K562 (cell line): Measurements from ENCODE around the gene GPR176. TPM values are rescaled to one million over a fixed set of nuclear protein-coding genes. Genes with fewer than 3 reads are reported as not detected.

Experiments
- ATAC-seq: fragments of 200-7000 bp; cut with Tn5 transposase; 3 replicates; pipeline ENCODE4 v1.9.1; 2020; ENCODE audit warnings: moderate library complexity
- BruUV-seq: library from RNA; stranded (reverse); fragments of 400-500 nt; replicated peaks from 2 replicates; lab custom pipeline; 2021; lab: Mats Ljungman, UMichigan
- CTCF ChIA-PET: fragments of 300-600 bp; formaldehyde crosslinking; extraction: SDS; loops from one replicate; lab custom pipeline; 2021; ENCODE audit warnings: low intra/inter-chr PET ratio; lab: Yijun Ruan, JAX
- POLR2A ChIA-PET: fragments of 300-600, 350-650 bp; sonication (Branson Sonifier 250); formaldehyde crosslinking; extraction: SDS; loops from one replicate; lab custom pipeline; 2021; ENCODE audit warnings: antibody characterized with exemption, inconsistent platforms; lab: Yijun Ruan, JAX
- DNase-seq, 4 experiments: peaks; one replicate each; pipeline versions ENCODE4 v3.0.0 to v3.0.0-alpha.2; 2011 to 2018; ENCODE audit warnings: low spot score in 3 of 4, mixed read lengths in 3 of 4; ENCODE audit errors: extremely low read depth in 1 of 4
- FAIRE-seq: peaks from 2 replicates; lab custom pipeline; 2011; peaks lifted over from hg19 to GRCh38; lab: Jason Lieb, UNC
- H2AFZ ChIP-seq: 2 replicates; pipeline ENCODE4 v1.6.0; 2011; ENCODE audit warnings: low read depth, low read length, control low read depth, inconsistent platforms
- H3K27ac ChIP-seq: fragments of 200-600 bp; 3 replicates; pipeline ENCODE4 v1.8.0; 2011; ENCODE audit warnings: low read depth, mild to moderate bottlenecking, control low read depth, inconsistent platforms, low read length, moderate library complexity, mixed read lengths; ENCODE audit errors: extremely low read depth
- H3K27me3 ChIP-seq, 2 experiments: fragments of 300-600 bp in 1 of 2; 2 replicates in 1 of 2; 3 replicates in 1 of 2; pipeline versions ENCODE4 v1.6.0 to v1.8.0; 2011; ENCODE audit warnings: inconsistent platforms in 2 of 2, low read length in 2 of 2, mild to moderate bottlenecking in 1 of 2, mixed read lengths in 1 of 2, moderate library complexity in 1 of 2; ENCODE audit not compliant: control insufficient read depth in 2 of 2, insufficient read depth in 2 of 2
- H3K36me3 ChIP-seq: fragments of 300-600 bp; 3 replicates; pipeline ENCODE4 v1.8.0; 2011; ENCODE audit warnings: mild to moderate bottlenecking, low read length, inconsistent platforms; ENCODE audit not compliant: control insufficient read depth, insufficient read depth
- H3K4me1 ChIP-seq, 2 experiments: fragments of 200-600 bp in 1 of 2; replicated peaks in 1 of 2; 2 replicates in 1 of 2; 3 replicates in 1 of 2; pipeline versions ENCODE4 v1.5.1 to v1.8.0; 2011; ENCODE audit warnings: inconsistent platforms in 2 of 2, low read length in 2 of 2, mild to moderate bottlenecking in 1 of 2, mixed read lengths in 1 of 2, moderate library complexity in 1 of 2; ENCODE audit not compliant: control insufficient read depth in 2 of 2, insufficient read depth in 2 of 2
- H3K4me2 ChIP-seq: 2 replicates; pipeline ENCODE4 v1.6.1; 2011; ENCODE audit warnings: low read length, control low read depth, inconsistent platforms, mixed read lengths; ENCODE audit not compliant: insufficient read depth
- H3K4me3 ChIP-seq: fragments of 200-600 bp; sonication (generic), shearing (Covaris generic); 2 replicates; pipeline ENCODE4 v1.5.1; 2016; ENCODE audit warnings: control low read depth, inconsistent platforms
- H3K79me2 ChIP-seq: fragments of 200-600 bp; 3 replicates; pipeline ENCODE4 v1.8.0; 2011; ENCODE audit warnings: low read length, inconsistent platforms; ENCODE audit not compliant: control insufficient read depth, insufficient read depth
- H3K9ac ChIP-seq, 2 experiments: 2 replicates each; pipeline versions ENCODE4 v1.6.0 to v1.6.1; 2011; ENCODE audit warnings: low read depth in 2 of 2, low read length in 2 of 2, control low read depth in 1 of 2, inconsistent platforms in 1 of 2, mild to moderate bottlenecking in 1 of 2, mixed read lengths in 1 of 2; ENCODE audit not compliant: insufficient read depth in 1 of 2
- H3K9me1 ChIP-seq: one replicate; pipeline ENCODE4 v1.6.0; 2011; ENCODE audit warnings: inconsistent platforms, mild to moderate bottlenecking, low read length, moderate library complexity; ENCODE audit not compliant: control insufficient read depth, insufficient read depth
- H3K9me3 ChIP-seq: replicated peaks from 2 replicates; pipeline ENCODE4 v1.5.1; 2011; ENCODE audit warnings: low read depth, low read length, inconsistent platforms; ENCODE audit not compliant: control insufficient read depth, insufficient read depth
- H4K20me1 ChIP-seq: replicated peaks from 2 replicates; pipeline ENCODE4 v1.6.1; 2011; ENCODE audit warnings: low read length, inconsistent platforms, mixed read lengths; ENCODE audit not compliant: control insufficient read depth, insufficient read depth
- ATF7 ChIP-seq: fragments of 450-650 bp; IDR thresholded peaks from 2 replicates; pipeline ENCODE4 v1.7.1; 2014; ENCODE audit warnings: mild to moderate bottlenecking, moderate library complexity
- E4F1 ChIP-seq: fragments of 250-450 bp; sonication (Bioruptor Pico); IDR thresholded peaks from 2 replicates; pipeline ENCODE4 v1.5.0; 2021; ENCODE audit warnings: mild to moderate bottlenecking, borderline replicate concordance
- NFIC ChIP-seq: fragments of 450-650 bp; IDR thresholded peaks from 2 replicates; pipeline ENCODE4 v1.6.1; 2017; ENCODE audit warnings: mild to moderate bottlenecking, inconsistent platforms
- NFIX ChIP-seq: fragments of 250-450 bp; sonication (Bioruptor Pico); IDR thresholded peaks from 2 replicates; pipeline ENCODE4 v1.4.0; 2020; ENCODE audit warnings: low read depth, mild to moderate bottlenecking, moderate library complexity
- PHF8 ChIP-seq: fragments of 200-600 bp; sonication (generic); IDR thresholded peaks from 2 replicates; pipeline ENCODE4 v1.6.1; 2012; ENCODE audit warnings: mixed run types, mild to moderate bottlenecking, inconsistent platforms, low read length, moderate library complexity, borderline replicate concordance
- SMARCA4 ChIP-seq: fragments of 450-650 bp; IDR thresholded peaks from 2 replicates; pipeline ENCODE4 v1.6.1; 2016
- THRAP3 ChIP-seq: fragments of 450-650 bp; IDR thresholded peaks from 2 replicates; pipeline ENCODE4 v1.6.1; 2016; ENCODE audit warnings: mild to moderate bottlenecking, inconsistent platforms, borderline replicate concordance
- TSHZ1 ChIP-seq: fragments of 250-450 bp; sonication (Bioruptor Pico); IDR thresholded peaks from 2 replicates; pipeline ENCODE4 v1.4.0; 2020; ENCODE audit warnings: mild to moderate bottlenecking, moderate library complexity
- ZBTB8A ChIP-seq: fragments of 450-650 bp; IDR thresholded peaks from 2 replicates; pipeline ENCODE4 v1.6.1; 2018; ENCODE audit warnings: mild to moderate bottlenecking, moderate library complexity; ENCODE audit not compliant: partially characterized antibody
- ZFP1 ChIP-seq: fragments of 450-650 bp; formaldehyde crosslinking; IDR thresholded peaks from 2 replicates; pipeline ENCODE4 v1.4.0; 2020; ENCODE audit warnings: mild to moderate bottlenecking, mixed read lengths
- ZNF778 ChIP-seq: fragments of 450-650 bp; formaldehyde crosslinking; IDR thresholded peaks from 2 replicates; pipeline ENCODE4 v1.4.0; 2020; ENCODE audit warnings: mild to moderate bottlenecking, moderate library complexity
- WGBS: fragments of 100-300 bp; shearing (Covaris generic); methylation state at CpG from one replicate; pipeline ENCODE4 v1.1.6; 2016; ENCODE audit warnings: low coverage, mixed read lengths; ENCODE audit not compliant: insufficient coverage; ENCODE audit errors: missing lambda C conversion rate; 5-methylcytosine and 5-hydroxymethylcytosine counted together
- in situ Hi-C: fragments of 300-500 bp; cut with MboI; formaldehyde crosslinking; loops from 4 replicates; pipeline ENCODE4 v1.15.0; 2018; ENCODE audit warnings: inconsistent platforms, mixed read lengths
- intact Hi-C: fragments of 100-400 bp; cut with micrococcal nuclease; formaldehyde crosslinking; loops from 2 replicates; pipeline ENCODE4 v1.14.2; 2022
- polyA plus RNA-seq, 8 experiments: library from polyadenylated mRNA; depleted of rRNA in 4 of 8; stranded (reverse) in 5 of 8; unstranded in 3 of 8; fragments of >200 nt; fragmentation: Nextera tagmentation in 2 of 8; fragmentation: Illumina TruSeq in 1 of 8; extraction: Ambion mirVana in 2 of 8; extraction: Trizol in 1 of 8; gene quantifications; 2 replicates each; pipeline versions ENCODE4 v1.2.1 to v1.2.3, GENCODE V29; 2011 to 2014; ENCODE audit warnings: inconsistent platforms in 1 of 8, missing spikeins in 1 of 8
- total RNA-seq, 7 experiments: library from RNA; depleted of rRNA in 6 of 7; stranded (reverse); fragments of >200 nt in 6 of 7; fragmentation: Illumina TruSeq in 2 of 7; extraction: Trizol in 2 of 7; gene quantifications; 2 replicates each; pipeline versions ENCODE4 v1.2.1 to v1.2.3, GENCODE V29; 2011 to 2021; ENCODE audit warnings: low replicate concordance in 1 of 7

Gene GPR176
- total and polyA plus RNA-seq, 9 of the 15 experiments (the other 6 are each of a cell fraction or from before 2014, with no cell fraction given), result 0.03 to 1.2 (median 0.76) TPM

GRCh38 chr15:39828374-39828931 is 91.6 kb downstream of the GPR176 start:
- no TSS peak for BruUV-seq
- Histone ChIP-seq H3K4me3 (no peak overlapping the region), H3K9ac (no peak overlapping the region), H3K36me3 (no peaks in the 10 kb centered on the region), H3K27ac (no peak overlapping the region), H3K9me3 (no peaks in the 10 kb centered on the region), H2AFZ (no peak overlapping the region), H4K20me1 (no peaks in the 10 kb centered on the region), H3K4me2 (no peak overlapping the region), H3K27me3 (peaks cover 9 to 12% of the 10 kb centered on the region in 2 experiments; a peak in 3 of 5 replicates), H3K79me2 (no peaks in the 10 kb centered on the region), H3K9me1 (no peaks in the 10 kb centered on the region), H3K4me1 (no peaks in the 10 kb centered on the region)
- 0% methylated on average over 5 of the region's 6 CpGs for WGBS
- ATAC-seq, result no peak
- TF ChIP-seq ATF7, result no peak
- peak; percentile 74 for TF ChIP-seq NFIC
- TF ChIP-seq SMARCA4, result no peak
- TF ChIP-seq NFIX, result peak; percentile 49
- CTCF ChIA-PET, result no interaction called here
- FAIRE-seq, result no peak
- intact Hi-C loops (no loop called here), in situ Hi-C loops (no loop called here)
- POLR2A ChIA-PET, result interaction anchor here (0.6 kb wide), 1 partner anchor 97 kb away, joined by 3 read pairs; no protein-coding TSS in a partner anchor
- no peak for DNase-seq

GRCh38 chr15:39826975-39827374 is 93.1 kb downstream of the GPR176 start:
- CTCF ChIA-PET, result no interaction called here
- no peak overlapping the region for H3K27ac ChIP-seq
- no peaks in the 10 kb centered on the region for H3K4me1 ChIP-seq
- no peak overlapping the region for H3K4me2 ChIP-seq
- DNase-seq (no peak), FAIRE-seq (no peak), ATAC-seq (no peak)
- in situ Hi-C loops, result no loop called here
- no TSS peak for BruUV-seq
- no peak overlapping the region for H2AFZ ChIP-seq
- H3K9me3 ChIP-seq, result no peaks in the 10 kb centered on the region
- 0% methylated on average over 2 of the region's 2 CpGs for WGBS
- H3K79me2 ChIP-seq, result no peaks in the 10 kb centered on the region
- POLR2A ChIA-PET, result interaction anchor here (0.6 kb wide), 1 partner anchor 1861 kb away, joined by 3 read pairs; no protein-coding TSS in a partner anchor
- no peak overlapping the region for H3K4me3 ChIP-seq
- H3K36me3 ChIP-seq, result no peaks in the 10 kb centered on the region
- no peaks in the 10 kb centered on the region for H3K9me1 ChIP-seq
- no peaks in the 10 kb centered on the region for H4K20me1 ChIP-seq
- peaks cover 9 to 12% of the 10 kb centered on the region in 2 experiments; a peak in 3 of 5 replicates for H3K27me3 ChIP-seq
- intact Hi-C loops, result no loop called here
- no peak overlapping the region for H3K9ac ChIP-seq
- TF ChIP-seq THRAP3 (no peak), E4F1 (no peak), PHF8 (no peak), ZBTB8A (no peak), ZFP1 (CRISPR knock-in tag) (no peak), TSHZ1 (CRISPR knock-in tag) (no peak), ZNF778 (CRISPR knock-in tag) (no peak)
